ENCODE measurements around the gene SENP3.
"Not testable (repeated sequence)": the region's sequence is repeated elsewhere in the genome, so short reads cannot be mapped to it uniquely, and the experiment has no call there.

Gene SENP3

GRCh38 chr17:7597561-7597960, 35.8 kb downstream of the SENP3 start:
- not testable (repeated sequence) for DNase-seq

GRCh38 chr17:7606280-7606679, 44.6 kb downstream of the SENP3 start:
- no peak for DNase-seq

- DNase-seq: no peak
Measured at GRCh38 chr17:7610641-7611040, 48.9 kb downstream of the SENP3 start.

GRCh38 chr17:7611635-7612293, 50.0 kb downstream of the SENP3 start:
- no peak for DNase-seq

GRCh38 chr17:7612294-7612640, 50.5 kb downstream of the SENP3 start:
- DNase-seq: no peak

GRCh38 chr17:7613769-7614424, 52.2 kb downstream of the SENP3 start:
- DNase-seq: no peak

- DNase-seq: peak; percentile 99
Measured at GRCh38 chr17:7614425-7615264, 52.9 kb downstream of the SENP3 start, which contains the start of gene FXR2. Gene FXR2 (minus strand): TSS chr17:7614897. CDS start chr17:7614532, 365 bp downstream.

DNA sequence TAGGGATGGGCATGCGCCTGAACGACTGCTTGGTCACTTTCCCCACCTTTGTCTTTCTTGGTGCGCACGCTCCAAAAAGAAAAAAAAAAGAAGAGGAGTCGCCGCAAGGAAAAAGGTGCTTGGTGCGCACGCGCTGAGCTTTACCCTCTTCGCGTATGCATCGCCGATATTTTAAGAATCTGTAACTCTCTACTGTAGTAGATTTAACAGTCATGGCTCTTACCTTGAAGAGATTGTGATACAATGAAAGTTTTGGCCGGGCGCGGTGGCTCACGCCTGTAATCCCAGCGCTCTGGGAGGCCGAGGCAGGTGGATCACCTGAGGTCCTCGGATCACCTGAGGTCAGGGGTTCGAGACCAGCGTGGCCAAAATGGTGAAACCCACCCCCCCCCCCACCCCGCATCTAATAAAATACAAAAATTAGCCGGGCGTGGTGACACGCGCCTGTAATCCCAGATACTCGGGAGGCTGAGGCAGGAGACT, 53.6 kb downstream of the SENP3 start:
- DNase-seq: no peak

- no peak for DNase-seq
Measured at GRCh38 chr17:7618608-7619007, 56.9 kb downstream of the SENP3 start.

- no peak for DNase-seq
Measured at GRCh38 chr17:7620835-7621234, 59.1 kb downstream of the SENP3 start.

All from inflammatory macrophage treated with lipopolysaccharide for 1 hour (primary cell).